Activated gamma-delta T cell treated with Interleukin-2 at 50 U/mL for 16 hours (primary cell): Measurements from ENCODE around the gene LGI2.
"Not testable (repeated sequence)": the region's sequence is repeated elsewhere in the genome, so short reads cannot be mapped to it uniquely, and the experiment has no call there.

Experiments used
- DNase-seq: peaks from one replicate; pipeline ENCODE4 v3.0.0-alpha.2; 2020

Gene LGI2

DNA sequence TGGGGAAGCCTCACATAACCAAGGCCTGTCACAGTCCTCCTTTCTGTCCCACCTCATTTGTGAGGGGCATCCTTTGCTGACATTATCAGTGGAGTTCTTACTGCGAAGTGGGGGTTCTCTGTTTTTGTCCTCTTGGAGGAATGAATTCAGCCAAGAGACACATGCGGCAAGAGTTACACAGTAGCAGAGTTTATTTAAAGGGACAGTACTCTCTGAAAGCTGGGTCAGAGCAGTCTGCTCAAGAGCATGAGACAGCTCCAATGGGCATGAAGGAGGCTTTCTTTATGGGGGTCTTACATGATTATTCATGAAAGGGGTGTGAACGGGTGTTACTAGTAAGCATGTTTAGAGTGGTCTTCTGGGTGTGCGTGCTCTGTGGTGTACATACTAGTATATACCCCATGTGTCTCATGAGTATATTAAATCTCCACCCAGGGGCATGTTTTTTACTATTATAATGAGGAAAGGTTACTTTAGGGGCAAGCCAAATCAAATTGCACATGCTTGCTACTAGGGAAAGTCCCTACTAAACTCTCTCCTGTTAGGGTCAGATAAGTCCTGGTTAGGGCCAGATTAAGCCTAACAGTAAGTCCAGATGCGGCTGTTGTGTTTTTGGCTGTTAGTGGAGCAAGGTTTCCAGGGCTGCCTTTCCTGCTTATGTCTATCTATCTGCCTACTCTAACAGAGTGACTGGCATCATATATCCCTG lies 19.8 kb upstream of the LGI2 start:
- DNase-seq = no peak

DNA sequence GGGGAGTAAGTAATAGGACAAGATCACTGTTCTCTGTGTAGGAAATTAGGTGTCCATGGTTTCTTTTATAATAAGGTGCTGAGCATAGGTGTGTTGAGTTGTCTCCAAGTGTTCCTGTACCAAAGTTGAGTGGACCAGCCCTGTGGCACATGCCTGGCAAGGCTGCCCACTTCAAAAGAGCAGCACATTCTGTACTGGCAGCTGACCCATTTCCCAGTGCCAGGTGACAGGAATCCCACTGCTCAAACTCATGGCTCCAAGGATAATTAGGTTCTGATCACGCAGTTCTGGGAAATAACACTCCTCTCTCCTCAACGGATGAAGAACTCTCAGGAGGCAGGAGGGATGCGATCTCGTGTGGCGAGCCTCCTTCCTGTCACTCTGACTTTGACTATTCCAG lies 12.8 kb upstream of the LGI2 start:
- DNase-seq = no peak

DNA sequence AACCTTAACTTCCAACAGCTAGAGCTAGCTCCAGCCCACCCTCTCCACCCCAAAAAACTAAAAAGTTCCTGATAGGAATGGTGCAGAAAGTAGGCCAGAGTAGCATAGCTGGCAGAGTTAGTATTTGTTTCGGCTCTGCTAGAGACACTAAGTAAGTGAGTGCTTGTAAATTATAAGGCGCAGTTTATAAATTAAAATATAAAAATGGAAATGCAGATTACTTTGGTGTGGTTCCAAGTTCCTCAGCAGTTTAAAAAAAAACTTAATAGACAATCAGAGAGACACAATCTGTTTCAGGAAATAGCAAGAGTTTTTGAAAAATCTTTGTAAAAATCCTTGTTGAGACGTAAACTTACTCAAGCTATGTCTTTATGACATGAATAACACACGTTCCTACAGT lies 2.8 kb upstream of the LGI2 start:
- no peak for DNase-seq

DNA sequence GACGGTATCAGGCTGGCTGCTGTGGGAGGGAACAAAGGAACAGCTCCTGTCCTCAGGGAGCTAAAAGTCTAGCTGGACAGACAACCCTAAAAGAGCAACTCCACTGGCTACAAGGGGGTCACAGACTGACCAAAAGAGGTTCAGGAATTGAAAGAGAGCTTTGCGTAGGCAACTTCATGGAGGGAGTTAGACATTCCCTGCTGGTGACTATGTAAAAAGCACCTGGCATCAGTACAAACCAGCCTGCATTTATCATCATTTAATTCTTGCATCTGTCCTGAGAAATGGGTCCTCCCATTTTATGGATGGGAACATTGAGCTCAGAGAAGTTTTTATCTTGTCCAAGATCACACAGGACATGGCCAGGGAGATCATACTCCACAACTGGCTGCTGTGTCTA lies 1.4 kb upstream of the LGI2 start:
- no peak for DNase-seq

DNA sequence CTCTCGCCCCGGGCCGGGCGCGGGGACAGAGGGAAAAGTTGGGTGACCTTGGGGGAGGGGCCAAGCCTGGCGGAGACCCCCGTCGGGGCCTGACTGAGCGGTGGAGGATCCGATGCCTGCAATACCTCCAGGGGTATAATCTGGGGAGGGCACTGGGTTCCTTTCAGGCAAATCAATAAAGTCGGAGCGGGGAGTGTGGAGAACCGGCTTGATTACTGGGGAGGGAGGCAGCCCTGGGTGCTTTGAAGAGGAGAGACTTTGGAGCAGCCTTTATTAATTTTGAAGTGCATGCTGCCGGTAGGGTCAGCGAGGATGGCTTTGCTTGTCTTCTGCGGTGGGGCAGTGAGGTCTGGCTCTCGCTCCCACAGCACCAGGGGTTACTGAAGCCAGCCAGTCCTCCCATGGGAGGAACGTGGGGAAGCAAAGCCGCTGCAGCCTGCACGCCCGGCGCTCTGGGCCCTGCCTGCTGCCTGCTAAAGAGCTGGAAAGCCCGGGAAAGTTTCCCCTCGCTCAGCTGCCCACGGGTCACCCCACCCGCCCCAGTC lies 403 bp upstream of the LGI2 start:
- DNase-seq = no peak

DNA sequence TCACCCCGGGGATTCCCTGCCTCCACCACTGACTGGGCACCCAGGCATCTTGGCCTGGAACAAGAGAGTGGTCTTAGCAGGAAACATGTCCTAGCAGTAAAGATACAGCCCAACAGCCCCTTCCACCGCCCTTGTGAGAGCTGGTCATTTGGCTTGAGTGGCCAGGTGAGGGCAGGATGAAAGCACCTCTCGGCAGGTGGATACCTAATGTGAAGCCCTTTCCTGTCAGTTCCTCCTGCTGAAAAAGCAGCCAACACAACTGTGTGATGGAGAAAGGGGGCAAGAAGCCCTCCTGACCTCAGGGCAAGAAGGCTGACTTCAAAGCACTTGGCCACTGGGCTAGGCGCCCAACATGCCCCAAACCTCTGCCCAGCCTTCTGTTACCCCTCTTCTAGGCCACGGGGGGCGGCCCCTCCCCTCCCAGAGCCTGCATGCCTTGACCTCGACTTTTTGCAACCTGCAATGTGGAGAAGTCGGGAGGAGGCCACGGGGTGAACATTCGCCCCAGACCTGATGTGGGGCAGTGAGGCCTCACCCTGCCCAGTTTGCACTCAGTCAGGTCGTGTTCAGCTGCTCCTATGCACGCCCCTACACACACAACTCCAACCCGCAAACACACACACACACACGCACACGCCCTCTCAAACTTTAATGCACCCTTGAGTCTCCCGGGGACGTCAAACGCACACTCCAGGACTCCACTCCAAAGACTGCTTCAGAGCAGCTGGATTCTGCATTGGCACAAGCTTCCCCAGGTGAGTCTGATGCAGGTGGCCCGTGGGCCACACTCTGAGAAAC lies 1.1 kb downstream of the LGI2 start:
- DNase-seq = no peak

DNA sequence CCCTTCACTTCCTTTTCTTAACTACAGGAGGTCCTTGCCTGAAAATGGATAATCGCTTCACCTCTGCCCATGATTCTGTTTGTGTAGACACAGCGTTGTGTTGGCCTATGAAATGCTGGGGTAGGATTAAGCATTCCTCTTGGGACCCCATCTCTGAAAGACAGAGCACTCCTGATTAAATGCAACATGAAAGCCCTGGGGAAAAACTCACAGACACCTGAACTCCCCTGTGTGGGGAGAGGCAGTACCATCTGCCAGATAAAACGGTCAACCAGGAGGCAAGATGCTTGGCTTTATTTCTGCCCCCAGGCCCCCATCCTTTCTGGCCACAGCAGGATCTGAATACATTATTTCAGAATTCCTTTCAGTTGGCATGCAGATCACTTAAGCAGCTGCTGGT lies 1.9 kb downstream of the LGI2 start:
- no peak for DNase-seq

DNA sequence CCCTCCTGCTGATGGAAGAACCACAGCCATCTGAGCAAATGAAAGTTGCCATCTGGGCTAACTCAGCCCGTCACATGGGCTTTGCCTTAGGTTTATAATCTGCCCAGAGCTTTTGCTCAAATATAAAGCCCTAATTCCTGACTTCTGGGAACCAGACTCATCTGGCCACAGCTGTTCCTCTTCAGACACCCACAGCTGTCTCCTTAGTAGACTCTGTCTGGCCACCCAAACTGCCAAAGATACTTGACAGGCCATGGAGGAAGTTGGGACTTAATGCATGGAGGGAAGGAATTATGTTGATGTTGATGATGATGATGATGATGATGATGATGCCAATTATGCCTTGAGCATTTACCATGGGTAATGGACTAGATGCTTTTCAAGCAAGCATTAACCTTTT lies 8.0 kb downstream of the LGI2 start:
- no peak for DNase-seq

DNA sequence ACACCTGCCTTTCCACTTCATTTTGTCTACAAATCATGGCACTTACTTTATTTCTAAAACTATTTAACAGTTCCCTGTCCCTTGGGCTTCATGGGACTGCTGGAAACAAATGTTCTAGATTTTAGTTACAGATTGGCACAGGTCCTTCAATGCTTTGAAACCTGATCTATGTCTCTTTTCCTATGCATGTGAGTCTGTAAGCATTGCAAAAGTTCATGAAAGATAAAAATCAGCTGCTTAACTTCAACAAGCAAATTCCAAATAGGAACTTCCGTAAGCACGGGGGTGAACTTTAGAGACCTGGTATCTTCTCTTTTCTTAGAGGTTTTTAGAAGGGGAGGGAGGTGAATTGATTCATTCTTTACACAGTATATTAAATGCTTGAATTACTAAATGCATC lies 9.5 kb downstream of the LGI2 start:
- DNase-seq = no peak

DNA sequence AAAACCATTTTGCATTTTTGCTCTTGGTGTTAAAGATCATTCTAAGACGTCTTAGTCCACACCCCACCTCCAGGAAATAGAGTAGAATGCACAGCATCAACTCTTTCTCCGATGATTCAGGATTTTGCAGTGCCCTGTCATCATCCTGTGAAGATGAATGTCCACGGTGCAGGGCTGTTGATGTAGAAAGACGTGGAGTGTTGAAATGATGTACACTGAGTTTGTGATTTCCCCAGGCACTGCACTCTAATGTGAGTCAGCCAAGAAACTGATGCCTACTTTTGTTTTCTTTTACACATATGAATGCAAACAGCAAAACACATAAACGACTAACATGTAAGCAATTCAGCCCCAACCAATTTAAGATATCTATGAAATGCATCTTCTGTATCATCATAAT lies 10.5 kb downstream of the LGI2 start:
- DNase-seq = no peak

DNA sequence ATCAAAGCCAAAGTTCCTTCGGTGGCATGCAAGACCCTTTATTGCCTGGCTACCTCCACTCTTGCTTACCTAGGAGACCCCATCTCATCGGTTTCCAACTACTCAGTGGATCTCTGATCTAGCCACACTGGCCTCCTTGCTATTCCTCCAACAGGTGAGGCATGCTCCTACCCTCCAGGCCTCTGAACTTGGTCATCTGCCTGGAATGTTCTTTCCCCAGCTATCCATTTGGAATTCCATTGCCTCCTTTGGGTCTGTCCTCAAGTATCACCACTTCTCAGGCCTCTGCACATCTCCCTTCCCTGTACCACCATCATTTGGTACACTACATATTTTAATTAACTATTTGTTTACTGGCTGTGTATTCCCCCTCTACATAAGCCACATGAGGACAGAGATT lies 11.2 kb downstream of the LGI2 start:
- DNase-seq = no peak

DNA sequence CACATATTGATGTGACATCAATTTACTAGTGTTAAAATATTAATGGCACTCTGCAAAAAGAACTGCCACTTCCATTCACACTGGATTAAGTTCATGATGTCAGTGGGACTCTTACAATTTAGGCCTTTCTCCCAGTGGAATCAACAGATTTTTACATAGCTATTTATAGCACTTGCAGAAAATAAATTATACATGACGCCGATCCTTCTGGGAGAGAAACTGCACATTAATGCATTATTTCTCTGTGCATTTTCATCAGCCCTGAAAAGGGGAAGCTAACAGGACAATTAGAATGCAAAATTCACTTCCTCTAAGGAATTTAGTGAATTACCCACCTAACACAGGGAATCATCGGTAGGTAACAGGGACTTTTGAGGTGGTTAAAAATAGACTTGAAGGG lies 15.7 kb downstream of the LGI2 start:
- DNase-seq = no peak

DNA sequence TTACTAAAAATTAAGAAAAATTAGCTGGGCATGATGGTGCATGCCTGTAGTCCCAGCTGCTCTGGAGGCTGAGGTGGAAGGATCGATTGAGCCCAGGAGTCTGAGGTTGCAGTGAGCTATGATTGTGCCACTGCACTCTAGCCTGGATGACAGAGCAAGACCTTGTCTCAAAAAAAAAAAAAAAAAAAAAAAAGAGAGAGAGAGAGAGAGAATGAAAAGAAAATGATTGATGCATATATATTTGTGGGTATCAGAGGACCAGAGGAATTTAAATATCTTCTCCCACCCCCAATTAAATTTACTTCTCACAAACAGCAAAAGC lies 16.1 kb downstream of the LGI2 start:
- DNase-seq = not testable (repeated sequence)

DNA sequence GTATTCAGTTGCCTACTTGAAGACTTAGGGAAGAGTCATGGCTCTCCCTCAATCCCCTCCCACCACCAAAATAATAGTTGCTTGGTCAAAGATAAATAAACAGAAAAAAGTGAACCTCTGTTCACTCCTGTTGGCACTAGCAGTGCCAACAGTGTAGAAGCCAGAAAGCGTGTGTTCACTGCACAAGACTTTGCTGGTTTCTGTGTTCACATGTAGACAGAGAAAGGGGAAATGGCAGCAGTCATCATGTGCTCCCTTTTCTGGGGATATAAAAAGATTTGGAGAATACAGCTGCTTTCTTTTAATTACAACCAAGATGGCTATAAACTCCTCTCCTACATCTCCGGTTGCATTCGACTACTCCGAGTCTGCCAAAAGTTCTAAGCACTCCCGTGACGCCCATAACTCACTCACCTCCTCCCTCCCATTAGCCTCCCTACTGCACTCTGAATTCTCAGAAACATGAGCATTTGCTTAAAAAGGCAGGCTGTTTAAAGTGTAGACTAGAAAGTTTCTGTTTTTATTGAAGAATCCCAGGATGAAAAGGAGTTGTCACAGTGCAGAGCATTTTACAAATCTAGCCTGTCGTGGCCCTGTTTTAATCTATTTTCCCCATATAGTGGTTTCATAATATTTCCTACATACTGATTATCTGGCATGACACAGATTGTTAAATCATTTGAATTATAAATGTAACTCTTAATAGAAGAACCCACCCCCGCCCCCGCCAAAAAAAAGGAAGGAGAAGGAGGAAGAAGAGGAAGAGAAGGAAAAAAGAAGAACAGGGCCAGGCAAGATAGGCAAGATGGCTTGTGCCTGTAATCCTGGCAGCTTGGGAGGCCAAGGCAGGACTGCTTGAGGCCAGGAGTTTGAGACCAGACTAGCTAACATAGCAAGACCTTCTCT lies 16.7 kb downstream of the LGI2 start:
- DNase-seq = no peak

DNA sequence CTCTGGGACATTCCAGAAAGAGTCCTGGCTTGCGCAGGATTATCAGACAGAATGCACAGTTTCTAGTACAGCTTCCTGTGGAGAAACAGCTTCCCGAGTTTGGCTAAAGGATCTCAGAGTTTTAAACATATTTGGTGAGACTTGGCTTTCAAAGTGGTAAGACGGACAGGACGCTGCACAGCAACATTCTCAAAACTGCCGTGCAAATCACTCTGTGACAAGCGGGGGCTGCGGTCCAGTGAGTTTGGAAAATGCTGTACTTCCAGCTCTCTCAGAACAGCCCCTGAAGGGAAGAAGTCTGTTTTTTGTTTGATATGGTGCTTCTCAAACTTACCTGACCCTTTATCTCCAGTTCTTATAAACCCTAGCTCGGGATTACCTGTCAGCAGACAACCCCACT lies 18.1 kb downstream of the LGI2 start:
- no peak for DNase-seq

DNA sequence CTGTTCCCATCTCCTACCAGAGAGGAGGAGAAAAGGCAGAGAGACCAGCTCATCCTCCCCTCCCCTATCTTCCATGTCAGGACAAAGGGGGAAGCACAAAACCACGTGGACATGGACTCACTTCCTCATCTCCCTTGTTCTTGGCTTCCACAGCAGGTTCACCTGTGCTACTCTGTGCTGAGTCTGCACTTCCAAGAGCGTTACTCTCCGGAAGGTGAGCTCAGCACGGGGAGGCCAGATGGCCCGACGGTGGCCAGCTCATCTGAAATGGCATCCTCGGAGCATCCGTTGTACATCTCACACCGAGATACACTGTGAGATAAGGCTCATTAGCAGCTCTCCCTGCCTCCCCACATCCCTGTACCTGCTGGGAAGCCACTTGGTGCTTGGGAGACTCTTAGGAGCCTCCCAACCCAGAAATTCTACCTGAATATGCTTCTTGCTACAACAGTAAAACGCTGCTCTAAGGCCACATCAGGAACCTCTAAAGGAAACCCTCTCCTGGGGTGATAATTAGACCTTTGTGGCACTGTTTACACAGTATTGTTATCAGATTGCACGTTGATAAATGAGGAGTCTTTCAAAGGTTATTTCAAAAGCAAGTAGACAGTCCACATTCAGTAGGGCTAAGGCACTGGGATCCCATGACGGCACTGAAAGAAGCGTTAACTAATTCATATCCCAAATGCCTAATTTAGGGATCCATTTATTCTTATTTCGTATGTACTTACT lies 19.4 kb downstream of the LGI2 start:
- DNase-seq = no peak

DNA sequence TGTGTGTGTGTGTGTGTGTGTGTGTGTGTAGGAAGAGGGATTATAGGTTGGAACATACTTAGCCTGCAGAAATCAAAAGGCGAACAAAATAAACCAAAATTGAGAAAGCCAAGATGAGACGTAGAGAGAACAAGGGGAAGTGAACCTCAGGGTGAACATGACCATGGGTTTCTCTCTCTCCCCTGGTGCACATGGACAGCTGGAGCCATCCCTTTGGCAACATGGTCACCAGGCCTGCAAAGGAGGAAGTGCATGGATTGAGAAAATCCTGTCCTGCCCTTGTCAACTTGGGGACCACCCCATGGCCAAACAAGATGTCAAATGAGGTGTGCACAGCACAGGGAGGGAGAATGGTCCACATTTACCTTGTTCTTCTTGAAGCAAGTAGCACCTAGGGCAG lies 23.1 kb downstream of the LGI2 start:
- DNase-seq = no peak

DNA sequence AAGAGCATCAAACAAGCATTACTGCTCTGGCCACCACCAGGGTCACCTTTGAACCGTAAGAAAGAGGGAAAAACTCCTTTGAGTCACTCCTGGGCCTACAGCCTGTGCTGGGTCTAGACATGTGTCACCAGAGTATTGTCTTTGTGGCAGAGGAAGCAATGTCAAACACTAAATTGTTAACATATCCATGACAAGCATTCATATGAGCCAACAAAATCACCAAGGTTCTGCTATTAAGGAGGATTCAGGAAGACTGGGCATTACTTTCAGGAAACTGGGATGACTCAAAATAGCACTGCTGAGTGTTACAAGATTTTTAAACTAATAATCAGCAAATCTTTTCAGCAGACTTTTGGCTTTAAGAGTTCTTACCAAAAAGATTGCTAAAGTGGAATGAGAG lies 28.1 kb downstream of the LGI2 start:
- no peak for DNase-seq

DNA sequence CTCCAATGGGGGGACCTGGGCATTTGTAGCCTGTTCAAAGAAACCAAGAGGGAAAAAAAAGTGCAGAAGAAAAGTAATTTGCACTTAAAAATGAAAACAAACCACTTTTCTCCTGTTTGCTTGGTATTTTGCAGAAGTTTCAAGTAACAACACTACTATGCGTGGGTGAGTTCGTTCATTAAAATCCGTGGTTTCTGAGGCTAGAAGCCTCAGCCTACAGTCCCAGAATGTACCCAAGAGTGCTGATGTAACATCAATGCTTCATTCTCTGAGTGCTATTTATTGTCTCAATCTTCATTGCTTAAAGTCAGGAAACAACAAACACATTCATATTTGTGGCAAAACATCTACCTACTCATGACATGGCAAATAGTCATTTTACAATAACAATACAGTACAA lies 29.2 kb downstream of the LGI2 start:
- DNase-seq = no peak

DNA sequence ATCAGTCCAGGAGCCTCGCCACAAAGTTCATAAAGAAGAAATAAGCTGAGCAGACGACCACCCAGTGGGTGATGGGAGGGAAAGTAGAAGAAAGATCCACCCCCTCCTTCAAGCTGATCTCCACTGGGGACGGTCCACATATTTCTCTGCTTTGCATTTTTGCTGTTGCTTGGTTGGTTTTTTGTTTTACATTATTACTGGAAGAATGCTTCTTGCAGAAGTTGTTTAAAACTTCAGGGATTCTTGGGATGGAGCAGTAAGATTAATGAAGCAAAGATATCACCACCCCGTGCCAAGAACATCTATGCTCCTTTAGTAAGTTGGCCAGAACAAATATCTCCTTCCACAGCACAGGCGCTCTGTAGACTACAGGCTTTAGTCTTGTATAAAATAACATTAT lies 30.1 kb downstream of the LGI2 start:
- no peak for DNase-seq

DNA sequence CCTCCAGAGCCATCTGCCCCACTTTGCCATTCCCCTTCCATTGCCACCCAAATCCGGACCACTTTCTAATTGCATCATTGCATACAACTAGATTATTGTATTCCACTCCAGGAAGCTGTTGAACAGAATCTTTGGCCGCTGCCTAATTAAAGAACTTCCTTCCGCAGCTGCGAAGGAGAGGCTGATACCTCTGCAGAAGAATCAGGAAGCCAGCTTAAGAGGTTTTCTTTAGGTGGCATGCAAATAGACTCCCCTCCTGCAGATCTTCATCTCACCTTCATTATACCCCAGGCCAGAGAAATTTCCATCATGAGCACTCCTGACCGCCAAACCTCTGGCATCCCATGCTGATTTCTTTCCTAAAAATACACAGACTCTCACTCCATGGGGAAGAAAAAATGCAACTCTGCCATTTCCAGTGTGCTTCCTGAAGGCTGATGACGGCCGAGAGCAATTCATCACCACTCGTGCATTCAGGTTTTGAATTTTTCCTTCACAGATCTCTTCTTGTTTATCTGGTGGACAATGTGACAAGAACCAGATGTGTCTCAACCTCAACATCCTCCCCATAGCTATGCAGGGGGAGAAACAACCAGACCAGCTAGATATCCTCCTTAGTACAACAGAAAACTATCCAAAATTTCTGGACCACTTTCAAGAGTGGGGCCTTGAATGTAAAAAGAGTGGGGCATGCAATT lies 31.2 kb downstream of the LGI2 start:
- no peak for DNase-seq

DNA sequence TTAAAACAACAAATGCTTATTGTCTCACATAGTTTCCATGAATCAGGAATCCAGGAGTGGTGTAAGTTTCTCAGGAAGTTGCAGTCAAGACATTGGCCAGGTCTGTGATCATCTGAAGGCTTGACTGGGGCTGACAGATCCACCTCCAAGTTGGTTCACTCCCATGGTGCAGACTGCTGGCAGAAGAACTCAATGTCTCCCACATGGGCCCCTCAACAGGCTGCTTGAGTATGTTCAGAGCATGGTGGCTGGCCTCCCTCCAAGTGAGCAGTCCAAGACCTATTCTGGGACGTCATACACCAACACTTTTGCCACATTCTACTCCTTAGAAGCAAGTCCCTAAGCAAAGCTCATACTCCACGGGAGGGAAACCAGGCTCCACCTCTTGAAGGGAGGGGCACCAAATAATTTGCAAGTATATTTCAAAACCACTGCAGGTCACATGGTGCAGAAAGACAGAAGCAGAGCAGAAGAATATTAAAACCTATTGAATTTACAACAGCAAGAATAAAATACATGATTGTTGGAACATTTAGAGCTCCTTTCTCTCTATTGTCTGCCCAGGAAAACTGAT lies 35.3 kb downstream of the LGI2 start:
- no peak for DNase-seq
